ENCODE data around the gene IQGAP3.

IQGAP3 gene

GRCh38 chr1:156495401-156496140 lies 76.8 kb downstream of the IQGAP3 start:
- TF ChIP-seq, protein P1, sequence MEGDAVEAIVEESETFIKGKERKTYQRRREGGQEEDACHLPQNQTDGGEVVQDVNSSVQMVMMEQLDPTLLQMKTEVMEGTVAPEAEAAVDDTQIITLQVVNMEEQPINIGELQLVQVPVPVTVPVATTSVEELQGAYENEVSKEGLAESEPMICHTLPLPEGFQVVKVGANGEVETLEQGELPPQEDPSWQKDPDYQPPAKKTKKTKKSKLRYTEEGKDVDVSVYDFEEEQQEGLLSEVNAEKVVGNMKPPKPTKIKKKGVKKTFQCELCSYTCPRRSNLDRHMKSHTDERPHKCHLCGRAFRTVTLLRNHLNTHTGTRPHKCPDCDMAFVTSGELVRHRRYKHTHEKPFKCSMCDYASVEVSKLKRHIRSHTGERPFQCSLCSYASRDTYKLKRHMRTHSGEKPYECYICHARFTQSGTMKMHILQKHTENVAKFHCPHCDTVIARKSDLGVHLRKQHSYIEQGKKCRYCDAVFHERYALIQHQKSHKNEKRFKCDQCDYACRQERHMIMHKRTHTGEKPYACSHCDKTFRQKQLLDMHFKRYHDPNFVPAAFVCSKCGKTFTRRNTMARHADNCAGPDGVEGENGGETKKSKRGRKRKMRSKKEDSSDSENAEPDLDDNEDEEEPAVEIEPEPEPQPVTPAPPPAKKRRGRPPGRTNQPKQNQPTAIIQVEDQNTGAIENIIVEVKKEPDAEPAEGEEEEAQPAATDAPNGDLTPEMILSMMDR (IDR thresholded peaks at IDR 0.05; ENCODE audit: control insufficient read depth, insufficient read depth, low read depth, low read length, missing control alignments), result no peak
- no peak for DNase-seq (ENCODE audit: low read depth)
- no peak overlapping the region for H3K4me3 ChIP-seq (ENCODE audit: control insufficient read depth, low read depth, low read length)

DNA sequence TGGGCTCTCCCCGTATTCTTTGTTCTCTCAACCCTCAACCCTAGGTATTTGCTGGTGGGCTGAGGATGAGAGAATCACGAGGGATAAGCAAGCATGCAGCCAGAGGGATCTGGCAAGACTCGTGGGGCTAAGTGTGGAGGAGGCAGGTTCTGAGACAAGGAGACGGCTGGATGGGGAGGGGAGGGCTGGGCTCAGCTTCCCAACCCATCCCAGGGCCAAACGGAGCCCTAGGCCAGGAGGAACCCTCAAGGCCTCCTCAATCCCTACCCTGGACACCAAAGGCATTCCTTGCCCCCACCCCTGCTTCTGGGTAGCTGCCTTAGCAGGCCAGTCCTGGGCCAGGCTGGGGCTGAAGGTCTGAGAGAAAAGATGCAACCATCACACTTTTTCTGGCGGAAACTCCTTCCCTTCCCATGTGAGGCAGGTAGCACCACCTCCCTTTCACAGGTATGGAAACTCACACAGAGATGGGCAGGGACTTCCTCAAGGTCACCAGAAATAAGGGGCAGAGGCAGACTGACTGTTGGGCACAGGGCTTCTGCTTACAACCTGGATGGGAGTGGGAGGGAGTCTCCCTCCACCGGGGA lies 78.0 kb downstream of the IQGAP3 start:
- H3K4me3 ChIP-seq (ENCODE audit: control insufficient read depth, low read depth, low read length), result no peak overlapping the region
- no peak for DNase-seq (ENCODE audit: low read depth)

DNA sequence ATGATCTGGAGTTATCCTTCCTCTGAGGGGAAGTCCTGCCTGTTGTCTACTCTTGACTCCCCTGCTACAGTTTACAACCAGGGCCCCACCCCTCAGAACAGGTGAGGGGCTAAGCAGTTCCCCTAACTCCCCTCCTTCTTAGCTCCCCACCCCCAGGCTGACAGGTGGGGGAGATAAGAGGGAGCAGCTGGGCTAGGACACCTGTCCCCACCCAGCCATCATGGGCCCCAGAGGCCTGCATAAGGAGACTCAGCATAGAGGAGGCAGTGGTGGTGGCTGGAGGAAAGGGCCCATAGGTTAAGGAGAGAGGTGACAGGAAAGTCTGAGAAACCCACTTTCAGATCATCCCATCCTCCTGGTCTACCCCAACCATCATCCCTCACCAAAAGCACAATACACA lies 78.6 kb downstream of the IQGAP3 start:
- TF ChIP-seq, protein P1 (IDR thresholded peaks at IDR 0.05; ENCODE audit: control insufficient read depth, insufficient read depth, low read depth, low read length, missing control alignments), result no peak
- H3K4me3 ChIP-seq (ENCODE audit: control insufficient read depth, low read depth, low read length), result no peak overlapping the region

More for the DNA sequence above, 78.0 kb downstream of the IQGAP3 start:
- TF ChIP-seq, protein P1 (IDR thresholded peaks at IDR 0.05; ENCODE audit: control insufficient read depth, insufficient read depth, low read depth, low read length, missing control alignments), result no peak

DNA sequence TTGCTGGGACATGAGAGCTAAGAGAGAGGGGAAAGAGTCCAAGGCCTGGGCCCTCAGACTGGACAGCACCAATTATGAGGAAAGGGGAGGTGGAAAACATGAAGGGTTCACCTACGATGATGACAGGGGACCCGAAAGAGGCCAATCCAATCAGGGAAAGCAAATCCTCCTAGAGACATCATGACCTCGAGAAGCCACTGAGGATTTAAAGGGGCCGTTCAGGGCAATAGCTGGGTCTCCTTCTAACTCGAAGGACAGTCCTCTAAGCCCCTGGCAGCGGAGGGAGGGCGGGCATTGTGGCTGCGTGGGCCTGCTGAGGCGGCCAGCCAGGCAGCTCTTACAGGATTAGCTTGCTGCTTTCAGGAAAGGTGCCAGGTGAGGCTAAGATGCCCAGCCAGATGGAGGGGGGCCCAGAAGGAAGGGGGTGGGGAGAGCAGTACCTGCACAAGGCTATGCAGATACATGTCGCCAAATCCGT lies 79.2 kb downstream of the IQGAP3 start:
- no peak overlapping the region for H3K4me3 ChIP-seq (ENCODE audit: control insufficient read depth, low read depth, low read length)
- TF ChIP-seq, protein P1 (IDR thresholded peaks at IDR 0.05; ENCODE audit: control insufficient read depth, insufficient read depth, low read depth, low read length, missing control alignments), result no peak

More for the DNA sequence above, 78.6 kb downstream of the IQGAP3 start:
- DNase-seq (ENCODE audit: low read depth), result no peak

DNA sequence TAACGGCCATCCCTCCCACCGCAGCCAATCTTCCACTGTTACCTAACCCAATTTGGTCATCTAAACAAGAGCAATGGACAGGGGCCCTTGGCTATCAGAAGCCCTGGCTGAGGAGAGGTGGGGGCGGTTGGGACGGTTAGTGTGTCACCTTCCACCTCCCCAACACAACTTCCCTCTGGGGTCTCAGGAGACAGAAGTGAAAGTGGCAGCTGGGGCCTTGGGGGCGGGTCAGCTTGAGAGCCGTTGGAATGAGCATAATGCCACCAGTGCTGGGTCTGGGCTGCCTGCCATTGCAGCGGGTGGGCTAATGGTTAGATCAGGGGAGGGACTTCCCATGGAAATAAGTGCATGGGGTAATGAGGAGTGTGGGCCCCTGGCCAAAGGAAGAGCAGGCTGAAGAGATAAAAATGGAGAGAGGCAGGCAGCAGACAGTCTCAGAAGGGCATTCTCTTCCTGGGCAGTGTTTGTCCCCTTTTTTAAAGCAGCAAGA lies 79.7 kb downstream of the IQGAP3 start:
- H3K4me3 ChIP-seq (ENCODE audit: control insufficient read depth, low read depth, low read length), result no peak overlapping the region
- DNase-seq (ENCODE audit: low read depth), result no peak
- TF ChIP-seq, protein P1 (IDR thresholded peaks at IDR 0.05; ENCODE audit: control insufficient read depth, insufficient read depth, low read depth, low read length, missing control alignments), result no peak

More for the DNA sequence above, 79.2 kb downstream of the IQGAP3 start:
- no peak for DNase-seq (ENCODE audit: low read depth)

GRCh38 chr1:156492013-156492590 lies 80.3 kb downstream of the IQGAP3 start:
- no peak for DNase-seq (ENCODE audit: low read depth)
- no peak overlapping the region for H3K4me3 ChIP-seq (ENCODE audit: control insufficient read depth, low read depth, low read length)
- TF ChIP-seq, protein P1 (IDR thresholded peaks at IDR 0.05; ENCODE audit: control insufficient read depth, insufficient read depth, low read depth, low read length, missing control alignments), result no peak
